ENCODE data around the gene TMA7. TPM values are rescaled to one million over a fixed set of nuclear protein-coding genes. Genes with fewer than 3 reads are reported as not detected.

Gene TMA7
- total RNA-seq, 2 donors from 2014 or later = 290 to 326 TPM

- no peak overlapping the region for H3K9ac ChIP-seq (ENCODE audit: extremely low read depth, low read length, poor library complexity, severe bottlenecking)
- no peak for DNase-seq
- WGBS, 2 experiments (ENCODE audit: insufficient coverage in 1 of 2, insufficient read length in 1 of 2) = 92 to 93% methylated on average over 10 to 15 of the region's 15 CpGs
- TF ChIP-seq CTCF (conservative IDR thresholded peaks at IDR 0.05) = no peak
- H3K4me3 ChIP-seq (ENCODE audit: low read length) = no peak overlapping the region
- H3K9me3 Mint-ChIP-seq = no peaks in the 10 kb centered on the region
- H3K9me3 ChIP-seq (ENCODE audit: control insufficient read depth, low read length) = no peaks in the 10 kb centered on the region
- H3K27ac ChIP-seq (ENCODE audit: low read depth, low read length) = no peak overlapping the region
- H3K36me3 Mint-ChIP-seq (ENCODE audit: low read depth) = peaks cover 30% of the 10 kb centered on the region
- no peaks in the 10 kb centered on the region for H3K27me3 Mint-ChIP-seq (ENCODE audit: insufficient read depth)
- H3K36me3 ChIP-seq (ENCODE audit: control insufficient read depth, insufficient read depth, low read length) = peaks cover 34% of the 10 kb centered on the region
- peaks cover 6% of the 10 kb centered on the region for H3K4me1 ChIP-seq (ENCODE audit: control insufficient read depth, insufficient read depth, low read length)
- no peak overlapping the region for H3K27ac Mint-ChIP-seq
- peaks cover 12% of the 10 kb centered on the region for H3K4me1 Mint-ChIP-seq
- H3K4me3 Mint-ChIP-seq = no peak overlapping the region
- no peaks in the 10 kb centered on the region for H3K27me3 ChIP-seq (ENCODE audit: control insufficient read depth, insufficient read depth, low read length, poor library complexity, severe bottlenecking)
These were observed 5.3 kb upstream of the TMA7 start for GRCh38 chr3:48434591-48435222.

- no peak overlapping the region for H3K9ac ChIP-seq (ENCODE audit: extremely low read depth, low read length, poor library complexity, severe bottlenecking)
- H3K36me3 ChIP-seq (ENCODE audit: control insufficient read depth, insufficient read depth, low read length) = peaks cover 34% of the 10 kb centered on the region
- no peaks in the 10 kb centered on the region for H3K27me3 ChIP-seq (ENCODE audit: control insufficient read depth, insufficient read depth, low read length, poor library complexity, severe bottlenecking)
- H3K36me3 Mint-ChIP-seq (ENCODE audit: low read depth) = peaks cover 30% of the 10 kb centered on the region
- TF ChIP-seq CTCF (conservative IDR thresholded peaks at IDR 0.05) = no peak
- no peak overlapping the region for H3K27ac ChIP-seq (ENCODE audit: low read depth, low read length)
- peaks cover 12% of the 10 kb centered on the region for H3K4me1 Mint-ChIP-seq
- H3K4me3 Mint-ChIP-seq = no peak overlapping the region
- H3K9me3 Mint-ChIP-seq = no peaks in the 10 kb centered on the region
- no peak overlapping the region for H3K27ac Mint-ChIP-seq
- no peak overlapping the region for H3K4me3 ChIP-seq (ENCODE audit: low read length)
- no peaks in the 10 kb centered on the region for H3K9me3 ChIP-seq (ENCODE audit: control insufficient read depth, low read length)
- 90 to 93% methylated on average over 3 to 4 of the region's 4 CpGs for WGBS, 2 experiments (ENCODE audit: insufficient coverage in 1 of 2, insufficient read length in 1 of 2)
- DNase-seq = no peak
- peaks cover 4% of the 10 kb centered on the region for H3K4me1 ChIP-seq (ENCODE audit: control insufficient read depth, insufficient read depth, low read length)
- no peaks in the 10 kb centered on the region for H3K27me3 Mint-ChIP-seq (ENCODE audit: insufficient read depth)
These were observed 4.8 kb upstream of the TMA7 start for GRCh38 chr3:48435223-48435595.

DNA sequence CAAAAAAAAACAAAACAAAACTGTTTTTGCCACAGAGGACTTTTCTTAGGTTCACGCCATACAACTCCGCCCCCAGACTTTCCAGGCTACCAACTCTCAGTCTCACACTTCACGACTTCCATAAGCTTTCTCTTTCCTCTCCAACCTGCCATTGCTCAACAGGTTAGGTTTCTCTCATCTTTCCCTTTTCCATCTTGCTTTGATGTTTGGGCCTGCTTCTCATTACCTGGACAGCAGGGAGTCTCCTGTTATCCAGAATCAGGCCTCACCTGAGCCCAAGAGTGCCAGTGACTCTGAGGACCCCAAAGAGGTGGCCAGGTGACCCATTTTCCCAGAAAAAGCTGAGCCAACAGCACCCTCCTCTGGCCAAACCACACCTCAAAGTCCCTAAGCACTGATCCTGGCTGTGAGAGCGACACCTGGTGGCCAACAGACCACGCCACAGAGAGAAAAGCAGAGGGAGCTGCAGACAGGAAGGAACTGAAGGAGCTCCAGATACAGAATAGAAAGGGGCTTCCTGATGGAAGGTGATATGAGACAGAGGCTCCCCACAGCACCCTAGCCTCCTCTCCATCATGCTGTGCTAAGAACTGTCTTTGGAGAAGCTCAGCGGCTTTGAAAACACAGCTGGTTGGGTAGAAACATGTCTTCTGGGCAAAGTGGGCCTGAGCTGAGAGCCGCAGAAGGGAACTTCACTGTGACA lies 4.1 kb upstream of the TMA7 start:
- no peak overlapping the region for H3K27ac ChIP-seq (ENCODE audit: low read depth, low read length)
- Mint-ChIP-seq H3K27ac (no peak overlapping the region), H3K4me3 (no peak overlapping the region), H3K27me3 (ENCODE audit: insufficient read depth) (no peaks in the 10 kb centered on the region), H3K4me1 (peaks cover 6% of the 10 kb centered on the region), H3K36me3 (ENCODE audit: low read depth) (peaks cover 30% of the 10 kb centered on the region), H3K9me3 (no peaks in the 10 kb centered on the region)
- no peak overlapping the region for H3K4me3 ChIP-seq (ENCODE audit: low read length)
- H3K9ac ChIP-seq (ENCODE audit: extremely low read depth, low read length, poor library complexity, severe bottlenecking) = no peak overlapping the region
- H3K27me3 ChIP-seq (ENCODE audit: control insufficient read depth, insufficient read depth, low read length, poor library complexity, severe bottlenecking) = no peaks in the 10 kb centered on the region
- H3K4me1 ChIP-seq (ENCODE audit: control insufficient read depth, insufficient read depth, low read length) = no peaks in the 10 kb centered on the region
- H3K9me3 ChIP-seq (ENCODE audit: control insufficient read depth, low read length) = no peaks in the 10 kb centered on the region
- TF ChIP-seq CTCF (conservative IDR thresholded peaks at IDR 0.05) = peak; percentile 100
- peaks cover 34% of the 10 kb centered on the region for H3K36me3 ChIP-seq (ENCODE audit: control insufficient read depth, insufficient read depth, low read length)
- 55 to 62% methylated on average over 6 to 7 of the region's 7 CpGs for WGBS, 2 experiments (ENCODE audit: insufficient coverage in 1 of 2, insufficient read length in 1 of 2)
- peak; percentile 98 for DNase-seq

All from endodermal cell (in vitro differentiated cells).